ENCODE results near the gene MGRN1.
"Not testable (repeated sequence)": the region's sequence is repeated elsewhere in the genome, so short reads cannot be mapped to it uniquely, and the experiment has no call there.

Gene MGRN1

DNA sequence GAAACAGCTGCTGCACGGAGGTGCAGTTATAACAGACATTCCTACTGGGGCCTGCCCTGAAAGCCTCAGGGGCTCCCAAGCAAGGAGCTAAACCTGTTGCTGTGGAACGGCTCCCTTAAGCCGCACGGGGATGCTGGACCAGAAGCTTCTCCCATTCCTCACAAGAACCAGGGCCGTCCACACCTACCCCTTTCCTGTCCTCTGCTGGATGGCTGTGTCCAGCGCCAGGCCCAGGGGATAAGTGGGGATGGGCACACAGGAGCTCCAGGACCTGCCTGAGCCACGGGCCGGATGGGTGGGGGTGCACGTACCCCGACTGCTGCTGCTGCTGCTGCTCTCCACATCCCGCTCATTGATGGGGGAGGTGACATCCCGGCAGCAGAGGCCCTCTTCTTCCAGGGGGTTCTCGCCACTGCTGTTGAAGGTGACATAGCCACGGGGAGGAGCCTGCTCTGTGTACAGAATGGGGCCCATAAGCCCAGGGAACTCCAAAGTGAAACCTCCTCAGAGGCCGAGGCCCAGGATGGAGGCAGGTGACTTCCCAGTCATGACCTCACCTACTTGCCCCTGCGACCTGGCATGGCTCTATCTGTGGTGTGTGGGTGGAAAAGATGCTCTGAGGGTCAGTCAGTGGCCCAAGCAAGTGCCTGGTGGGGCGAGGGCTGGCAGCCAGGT lies 77.3 kb downstream of the MGRN1 start:
- no peak for DNase-seq

DNA sequence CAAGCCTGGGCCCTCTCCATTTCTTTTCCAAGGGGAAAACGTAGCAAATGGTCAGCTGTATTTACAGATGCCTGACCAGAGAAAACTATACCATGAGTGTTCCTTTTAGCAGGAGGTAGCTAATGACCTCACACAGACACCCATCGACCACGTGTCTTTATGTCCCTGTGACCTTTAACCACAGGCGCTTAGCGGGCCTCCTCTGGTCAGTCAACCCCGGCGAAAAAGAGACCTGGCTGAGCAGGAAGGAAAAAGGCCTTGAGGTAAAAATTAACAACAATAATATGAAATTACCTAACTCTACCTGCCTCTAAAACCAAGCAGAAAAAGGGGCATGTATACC lies 77.8 kb downstream of the MGRN1 start:
- DNase-seq, result no peak

DNA sequence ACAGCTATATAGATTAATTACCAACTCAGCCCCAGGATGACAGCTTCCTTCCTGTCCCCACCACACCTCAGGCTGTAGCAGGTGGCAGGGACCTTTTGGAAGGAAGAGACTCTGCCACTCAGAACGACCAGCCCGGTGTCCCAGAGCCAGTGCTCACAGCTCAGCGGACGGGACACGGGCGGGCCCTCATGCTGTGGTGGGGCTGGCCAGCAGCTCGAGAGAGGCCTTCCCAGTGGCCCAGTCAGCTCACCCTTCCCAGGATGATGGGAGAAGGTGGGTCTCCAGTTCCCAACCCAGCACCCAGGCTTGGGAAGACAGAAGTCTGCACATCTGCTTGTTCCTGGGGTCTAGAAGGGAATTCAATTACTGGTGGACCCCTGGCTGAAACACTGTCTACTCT lies 79.3 kb downstream of the MGRN1 start:
- DNase-seq, result no peak

DNA sequence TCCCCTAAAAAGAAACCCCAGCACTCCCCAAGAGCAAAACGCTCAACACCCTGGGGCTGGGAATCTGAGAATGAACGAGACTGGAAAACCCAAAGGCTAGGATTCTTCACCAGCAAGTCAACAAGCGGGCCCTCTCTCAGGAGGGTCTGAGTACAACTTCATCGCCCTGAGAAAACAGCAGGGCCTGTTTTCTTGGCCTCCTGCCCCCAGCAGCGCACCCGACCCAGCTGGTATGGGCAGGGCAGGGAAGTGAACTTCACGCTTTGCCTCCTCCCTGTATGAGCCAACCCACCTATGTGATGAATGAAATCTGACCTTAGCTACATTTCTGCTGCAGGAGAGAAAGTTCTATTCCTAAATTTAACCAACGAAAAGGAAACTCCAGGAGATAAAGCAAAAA lies 79.9 kb downstream of the MGRN1 start:
- DNase-seq, result no peak

DNA sequence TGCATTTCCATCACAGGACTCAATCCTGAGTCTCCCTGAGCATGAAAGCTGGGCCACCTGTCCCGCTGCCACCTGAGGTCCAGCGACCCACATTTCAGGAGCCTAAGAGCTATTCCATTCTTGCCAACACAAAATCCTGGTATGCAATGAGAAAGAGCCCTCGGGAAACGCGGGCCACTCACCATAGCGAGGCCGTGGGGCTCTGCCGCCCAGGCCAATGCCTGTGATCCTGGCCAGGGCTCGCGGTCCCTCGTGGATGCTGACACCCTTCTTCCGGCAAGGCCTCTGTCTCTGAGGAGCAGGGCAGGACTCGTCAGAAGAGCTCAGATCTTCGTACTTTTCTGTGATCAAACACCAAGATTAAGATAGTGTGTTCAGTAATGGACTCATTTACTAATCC lies 80.3 kb downstream of the MGRN1 start:
- no peak for DNase-seq

DNA sequence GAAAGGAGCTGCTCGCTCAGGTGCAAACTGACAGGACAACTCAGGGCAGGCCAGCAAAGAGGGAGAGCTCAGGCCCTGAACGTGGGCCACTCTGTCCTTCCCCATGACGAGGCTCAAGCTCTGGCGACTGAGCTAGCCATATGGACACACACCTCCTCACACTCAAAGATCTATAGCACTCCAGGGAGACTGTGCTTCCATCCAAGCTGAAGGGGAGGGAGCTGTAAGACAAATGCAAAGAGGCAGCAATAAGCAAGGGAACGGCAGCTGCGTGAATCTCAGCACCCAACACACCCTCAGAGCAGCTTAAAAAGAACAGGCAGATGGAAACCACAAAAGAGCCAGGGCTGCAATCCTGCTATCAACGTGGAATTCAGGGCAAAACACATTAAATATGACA lies 82.2 kb downstream of the MGRN1 start:
- DNase-seq, result peak in 1 of 2 donors; percentile 34

DNA sequence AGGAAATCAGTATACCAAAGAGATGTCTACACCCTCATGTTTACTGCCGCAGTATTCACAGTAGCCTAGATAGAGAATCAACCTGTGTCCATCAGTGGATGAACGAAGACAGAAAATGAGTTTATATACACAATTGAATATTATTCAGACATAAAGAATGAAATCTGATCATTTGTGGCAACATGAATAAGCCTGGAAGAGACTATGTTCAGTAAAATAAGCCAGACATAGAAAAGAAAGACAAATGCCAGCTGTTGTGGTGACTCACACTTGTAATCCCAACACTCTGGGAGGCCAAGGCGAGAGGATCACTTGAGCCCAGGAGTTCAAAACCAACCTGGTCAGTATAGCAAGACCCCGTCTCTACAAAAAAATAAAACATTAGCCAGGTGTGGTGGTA lies 84.9 kb downstream of the MGRN1 start:
- DNase-seq, result no peak

DNA sequence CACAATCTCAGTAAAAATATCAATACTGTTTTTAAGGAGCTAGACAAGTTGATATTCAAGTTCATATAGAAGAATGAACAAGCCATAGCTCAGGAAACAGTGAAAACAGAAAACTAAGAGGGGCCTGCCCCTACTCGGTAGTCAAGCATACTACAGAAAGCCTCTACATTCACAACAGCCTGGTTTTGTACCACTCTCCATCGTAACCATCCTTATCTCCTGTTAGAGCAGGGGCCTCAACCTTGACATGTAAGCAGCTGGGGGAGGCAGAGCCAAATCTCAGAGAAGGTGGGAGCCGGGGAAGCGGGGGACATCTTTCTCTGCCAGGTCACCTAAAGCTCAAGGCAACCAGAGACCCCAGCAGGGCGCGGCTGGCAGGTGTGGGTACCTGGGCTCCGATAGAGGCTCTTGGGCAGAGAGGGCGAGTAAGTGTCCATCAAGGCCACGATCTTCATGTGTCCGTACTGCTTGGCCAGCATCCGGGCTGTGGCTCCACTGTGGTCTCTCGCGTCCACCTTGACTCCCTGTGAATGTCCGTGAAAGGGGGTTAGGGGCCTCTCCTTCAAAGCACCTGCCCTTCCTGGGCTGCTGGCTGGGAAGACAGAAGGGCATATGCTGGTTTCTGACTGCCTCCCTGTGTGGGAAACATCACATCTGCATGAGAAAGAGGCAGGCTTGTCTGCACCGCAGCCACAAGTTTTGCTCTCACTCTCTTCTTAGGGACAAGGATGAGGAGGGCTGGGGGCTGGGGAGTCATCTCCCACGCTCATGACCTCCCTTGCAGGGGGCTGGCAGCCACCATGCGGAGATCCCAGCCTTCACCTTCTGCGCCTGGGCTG lies 89.3 kb downstream of the MGRN1 start:
- DNase-seq, result no peak

DNA sequence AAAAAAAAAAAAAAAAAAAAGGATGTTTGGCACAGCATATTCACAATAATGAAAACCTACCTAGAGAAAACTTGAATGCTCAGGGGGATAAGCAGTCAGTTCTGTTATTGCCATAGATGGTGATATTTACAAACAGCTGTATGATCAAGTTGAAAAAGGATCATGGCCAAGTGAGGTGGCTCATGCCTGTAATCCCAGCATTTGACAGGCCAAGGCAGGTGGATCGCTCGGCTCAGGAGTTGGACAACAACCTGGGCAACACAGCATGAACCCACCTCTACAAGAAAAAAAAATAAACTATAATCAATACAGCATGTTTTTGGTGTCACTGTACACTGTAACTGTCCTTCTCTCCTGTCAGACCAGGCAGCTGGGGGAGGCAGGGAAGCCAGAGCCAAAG lies 90.4 kb downstream of the MGRN1 start:
- DNase-seq, result no peak

DNA sequence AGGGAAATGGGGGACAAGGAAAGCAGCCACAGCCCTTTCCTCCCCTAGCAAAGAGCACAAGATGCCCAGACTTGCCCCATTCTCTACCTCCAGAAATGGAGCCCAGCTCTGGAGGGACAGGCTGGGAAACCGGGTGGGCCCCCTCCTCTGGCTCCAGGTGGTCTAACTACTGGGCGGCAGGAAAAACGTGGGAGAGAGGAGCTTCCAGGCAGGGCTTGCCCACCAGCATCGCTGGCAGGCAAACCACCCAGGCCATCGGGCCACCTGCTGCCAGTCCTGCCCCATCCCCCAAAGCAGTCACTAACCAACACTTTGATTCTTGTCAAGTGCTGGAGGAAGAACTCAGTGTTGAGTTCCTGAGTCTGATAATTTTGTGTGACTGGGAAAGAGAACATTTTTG lies 93.8 kb downstream of the MGRN1 start:
- DNase-seq, result no peak

DNA sequence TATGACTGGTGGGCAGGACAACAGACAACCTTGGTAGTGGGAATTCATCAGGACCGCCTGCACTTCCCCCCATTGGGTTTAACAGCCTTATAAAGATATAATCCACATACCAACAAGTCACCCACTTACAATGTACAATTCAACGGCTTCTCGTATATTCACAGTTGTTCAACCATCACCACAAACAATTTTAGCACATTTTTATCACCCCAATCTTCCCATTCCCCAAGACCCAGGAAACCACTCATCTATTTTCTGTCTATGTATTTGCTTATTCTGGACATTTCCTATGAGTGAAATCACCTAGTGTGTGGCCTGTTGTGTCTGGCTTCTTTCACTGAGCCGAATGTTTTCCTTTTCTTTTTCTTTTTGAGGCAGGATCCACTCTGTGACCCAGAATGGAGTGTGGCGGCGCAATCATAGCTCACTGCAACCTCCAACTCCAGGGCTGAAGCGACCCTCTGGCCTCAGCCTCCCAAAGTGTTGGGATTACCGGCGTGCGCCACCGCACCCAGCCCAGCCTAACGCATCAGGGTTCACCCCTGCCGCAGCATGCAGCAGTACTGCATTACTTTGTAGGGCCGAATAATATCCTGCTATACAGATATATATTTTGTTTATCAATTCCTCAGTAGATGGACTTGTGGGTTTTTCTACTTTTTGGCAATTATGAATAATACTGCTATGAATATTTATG lies 98.6 kb downstream of the MGRN1 start:
- DNase-seq, result no peak

DNA sequence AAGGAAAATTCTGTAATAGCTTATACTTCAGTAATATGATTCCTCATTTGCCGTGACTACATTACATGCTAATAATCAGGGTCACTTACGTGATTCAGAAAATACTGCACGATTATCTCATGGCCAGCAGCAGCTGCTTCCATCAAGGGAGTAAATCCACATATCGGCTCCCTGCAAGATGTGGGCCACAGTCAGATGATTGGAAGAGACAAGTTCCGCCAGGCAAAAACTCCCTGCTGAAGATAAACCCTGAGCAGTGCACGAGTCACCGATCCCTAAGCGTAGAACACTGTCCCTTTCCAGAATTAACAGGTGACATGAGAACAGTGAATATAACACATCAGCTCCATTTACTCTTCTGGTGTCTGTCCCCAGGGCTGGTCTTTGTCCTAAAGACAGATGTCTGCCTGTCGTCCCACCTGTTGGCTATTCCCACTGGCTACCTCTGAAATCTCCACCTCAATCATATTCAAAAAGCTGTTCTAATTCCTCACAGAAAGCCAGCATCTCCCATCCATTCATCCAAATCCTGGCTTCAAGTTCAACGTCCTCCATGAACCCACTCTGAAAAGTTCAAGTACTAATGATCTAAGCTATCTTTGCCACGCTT lies 100.1 kb downstream of the MGRN1 start:
- no peak for DNase-seq

DNA sequence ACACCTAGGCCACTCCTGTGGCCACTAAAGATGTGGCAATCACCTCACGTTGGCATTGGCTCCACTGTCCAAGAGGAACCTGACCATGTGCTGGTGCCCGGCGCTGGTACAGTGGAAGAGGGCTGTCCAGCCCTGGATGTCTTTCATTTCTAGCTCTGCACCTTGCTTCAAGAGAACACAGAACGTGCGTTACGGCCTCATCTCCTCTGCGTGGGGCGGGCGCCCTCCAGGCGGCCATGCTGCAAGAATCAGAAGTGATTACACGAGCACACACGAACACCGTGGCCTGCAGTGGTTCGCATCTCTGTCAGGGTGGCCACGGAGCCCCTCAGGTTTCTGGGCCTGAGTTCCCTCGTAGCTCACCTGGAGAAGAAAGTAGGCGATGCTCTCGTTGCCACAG lies 102.0 kb downstream of the MGRN1 start:
- DNase-seq, result no peak

DNA sequence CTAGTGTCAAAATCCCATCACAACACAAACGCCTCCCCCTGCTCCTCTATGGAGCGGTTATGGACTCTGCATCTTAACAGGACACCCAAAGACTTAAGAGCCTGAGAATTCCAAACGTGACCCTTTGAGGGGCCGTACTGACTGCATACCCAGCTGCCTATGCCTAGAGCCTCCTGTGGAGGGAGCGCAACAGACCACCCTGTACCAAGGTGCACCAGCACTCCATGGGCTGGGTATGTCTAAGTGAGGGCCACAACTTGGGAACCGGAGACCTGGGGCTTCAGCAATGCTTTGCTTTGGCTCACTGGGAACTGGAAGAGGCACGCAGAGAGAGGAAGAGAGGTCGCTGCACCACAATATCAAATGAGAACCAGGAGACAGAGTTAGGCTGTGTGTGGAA lies 104.0 kb downstream of the MGRN1 start:
- DNase-seq, result no peak

DNA sequence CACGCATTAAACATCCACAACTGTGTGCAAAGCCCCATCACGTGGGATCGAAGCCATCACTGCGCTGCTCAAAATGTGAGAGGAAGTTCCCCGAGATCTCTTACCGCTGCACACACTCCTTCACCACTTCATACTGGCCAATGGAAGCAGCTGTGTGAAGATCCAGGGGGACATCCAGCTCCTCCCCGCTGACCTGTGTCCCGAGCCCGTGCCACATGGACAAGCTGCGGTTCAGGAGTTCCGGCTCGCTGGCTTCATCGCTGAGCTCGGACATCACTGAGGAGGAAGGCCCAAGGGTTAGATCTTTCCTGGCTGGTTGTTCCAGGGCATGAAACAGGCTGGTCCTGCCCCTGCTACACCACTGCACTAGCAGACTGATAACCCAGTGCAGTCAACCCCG lies 105.2 kb downstream of the MGRN1 start:
- no peak for DNase-seq

DNA sequence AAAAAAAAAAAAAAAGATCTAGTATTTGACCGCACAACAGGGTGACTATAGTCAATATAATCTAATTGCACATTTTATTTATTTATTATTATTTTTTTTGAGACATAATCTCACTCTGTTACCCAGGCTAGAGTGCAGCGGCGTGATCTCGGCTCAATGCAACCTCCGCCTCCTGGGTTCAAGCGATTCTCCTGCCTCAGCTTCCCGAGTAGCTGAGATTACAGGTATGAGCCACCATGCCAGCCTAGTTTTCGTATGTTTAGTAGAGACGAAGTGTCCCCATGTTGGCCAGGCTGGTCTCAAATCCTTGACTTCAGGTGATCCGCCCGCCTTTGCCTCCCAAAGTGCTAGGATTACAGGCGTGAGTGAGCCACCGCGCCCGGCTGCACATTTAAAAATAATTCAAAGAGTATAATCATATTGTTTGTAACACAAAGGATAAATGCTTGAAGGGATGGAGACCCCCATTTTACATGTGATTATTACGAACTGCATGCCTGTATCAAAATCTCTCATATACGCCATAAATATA lies 108.7 kb downstream of the MGRN1 start:
- DNase-seq, result no peak

DNA sequence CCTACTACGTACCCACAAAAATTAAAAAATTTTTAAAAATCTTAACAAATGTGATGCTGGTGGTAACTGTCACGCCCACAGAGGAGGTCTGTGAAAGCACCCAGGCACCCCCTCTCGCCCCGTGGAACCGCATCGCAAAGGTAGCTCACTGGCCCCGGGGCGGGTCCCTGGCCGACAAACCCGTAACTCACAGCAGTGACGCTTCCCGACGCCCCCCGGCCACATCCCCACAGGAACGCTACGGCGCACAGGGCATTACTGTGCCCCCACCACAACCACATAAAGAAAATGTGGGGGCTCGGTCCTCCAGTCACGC lies 109.1 kb downstream of the MGRN1 start:
- no peak for DNase-seq

DNA sequence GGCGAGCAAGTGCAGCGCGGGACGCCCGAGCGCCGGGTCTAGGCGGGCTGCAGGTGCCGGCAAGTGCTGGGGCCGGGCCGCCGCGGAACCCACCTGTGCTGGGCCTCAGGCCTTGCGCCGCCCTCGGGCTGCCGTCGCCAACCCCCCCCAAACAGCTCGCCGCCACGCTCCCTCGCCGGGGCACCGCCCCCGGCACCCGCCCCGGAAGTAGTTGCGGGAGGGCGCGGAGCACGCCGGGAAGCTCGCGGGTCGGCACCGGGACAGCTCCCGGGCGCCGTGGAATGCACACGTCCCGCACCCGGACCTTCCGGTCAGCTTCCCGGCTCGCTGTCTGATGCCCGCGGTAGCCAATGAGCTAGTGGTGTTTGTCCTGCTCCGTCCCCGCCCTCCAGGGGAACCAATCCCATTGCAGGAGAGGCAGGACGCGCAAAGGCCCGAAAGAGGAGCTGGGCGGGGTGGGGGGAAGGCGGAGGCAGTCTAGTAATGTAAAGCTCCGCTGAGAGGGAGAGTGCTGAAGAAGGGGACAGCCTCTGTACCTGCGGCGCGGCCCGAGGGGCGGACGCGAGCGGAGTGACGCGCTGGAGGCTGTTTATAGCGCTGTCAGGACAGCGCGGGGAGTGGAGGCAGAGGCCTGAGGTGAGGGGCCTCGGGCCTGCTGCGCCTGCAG lies 109.6 kb downstream of the MGRN1 start, which contains the start of the genes ANKS3 and DNAAF8:
Gene ANKS3, minus strand, starts transcription at position 209 of the 667 bp plus-strand sequence. CDS start 4,122 bp downstream, outside the sequence.
Gene DNAAF8, plus strand, starts transcription at position 475 of the 667 bp plus-strand sequence. CDS start 1,978 bp downstream, outside the sequence.
- DNase-seq, result peak; percentile 90 to 94

DNA sequence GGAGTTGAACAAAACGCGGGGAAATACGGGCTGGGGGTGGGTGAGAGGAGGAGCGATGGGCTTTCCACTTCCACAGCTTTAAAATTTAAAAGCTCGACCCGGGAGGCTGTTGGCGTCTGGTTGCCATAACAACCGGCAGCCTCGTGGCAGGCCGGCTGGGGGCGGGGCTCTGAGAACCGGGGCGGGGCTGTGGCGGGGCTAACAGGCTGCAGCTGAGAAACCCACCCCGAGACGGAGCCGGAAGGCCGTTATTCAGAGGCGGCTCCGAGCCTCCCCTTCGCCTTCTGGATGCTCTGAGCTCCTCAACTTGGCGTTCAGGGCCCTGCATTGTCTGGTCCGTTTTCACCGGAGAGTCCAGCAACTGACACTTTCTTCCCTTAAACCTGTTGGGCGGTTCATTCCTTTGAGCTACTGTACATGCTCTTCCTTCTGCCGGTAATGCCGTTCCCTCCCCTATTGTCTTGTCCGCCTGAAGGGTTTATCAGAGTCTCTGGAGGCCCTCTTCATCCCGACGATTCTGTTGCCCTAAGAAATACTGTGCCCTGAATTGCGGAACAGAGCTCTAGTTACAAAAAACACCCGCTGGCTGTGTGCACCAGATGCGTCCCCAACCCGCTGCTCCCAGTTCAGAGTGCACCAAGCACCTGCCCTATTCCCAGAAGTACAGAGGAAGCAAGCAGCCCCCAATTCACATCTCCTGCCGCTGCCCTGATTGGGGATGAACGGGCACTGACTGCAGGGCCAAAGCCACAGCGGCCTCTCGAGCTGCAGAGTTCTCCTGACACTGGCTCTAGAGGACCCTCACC lies 110.3 kb downstream of the MGRN1 start:
- DNase-seq, result peak; percentile 52 to 71

DNA sequence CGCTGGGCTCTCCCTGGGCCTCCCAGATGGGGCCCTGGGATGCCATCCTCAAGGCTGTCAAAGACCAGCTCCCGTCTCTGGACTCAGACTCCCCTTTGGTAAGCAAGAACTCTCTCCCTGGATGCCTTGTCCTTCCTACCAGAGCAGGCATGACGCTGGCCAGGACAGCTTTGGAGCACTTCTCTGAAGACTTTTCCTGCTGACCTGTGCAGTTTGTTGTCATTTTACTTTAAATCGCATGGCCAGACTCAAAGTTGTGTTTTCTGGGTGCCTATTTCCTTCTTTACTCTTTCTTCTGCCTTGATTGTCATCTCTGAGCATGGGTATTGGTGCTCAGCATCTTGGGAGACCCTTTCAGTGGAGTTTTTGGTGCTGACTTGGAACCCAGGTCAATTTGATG lies 111.9 kb downstream of the MGRN1 start:
- no peak for DNase-seq

DNA sequence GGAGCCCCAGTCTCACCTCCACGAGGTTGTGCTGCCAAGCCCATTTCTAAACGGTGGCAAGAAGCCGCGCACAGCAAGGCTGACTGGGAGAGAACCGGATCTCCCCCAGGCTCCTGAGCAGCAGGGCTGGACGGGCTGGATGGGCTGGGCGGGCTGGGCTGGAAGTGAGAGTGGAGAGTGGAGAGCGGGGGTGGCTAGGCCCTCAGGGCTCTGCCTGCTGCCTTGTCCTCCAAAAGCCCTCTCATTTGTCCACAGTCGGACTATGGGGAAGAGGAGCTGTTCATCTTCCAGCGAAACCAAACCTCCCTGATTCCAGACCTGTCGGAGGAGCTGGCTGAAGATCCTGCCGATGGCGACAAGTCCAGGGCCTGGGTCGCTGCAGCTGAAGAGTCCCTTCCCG lies 112.9 kb downstream of the MGRN1 start:
- no peak for DNase-seq

DNA sequence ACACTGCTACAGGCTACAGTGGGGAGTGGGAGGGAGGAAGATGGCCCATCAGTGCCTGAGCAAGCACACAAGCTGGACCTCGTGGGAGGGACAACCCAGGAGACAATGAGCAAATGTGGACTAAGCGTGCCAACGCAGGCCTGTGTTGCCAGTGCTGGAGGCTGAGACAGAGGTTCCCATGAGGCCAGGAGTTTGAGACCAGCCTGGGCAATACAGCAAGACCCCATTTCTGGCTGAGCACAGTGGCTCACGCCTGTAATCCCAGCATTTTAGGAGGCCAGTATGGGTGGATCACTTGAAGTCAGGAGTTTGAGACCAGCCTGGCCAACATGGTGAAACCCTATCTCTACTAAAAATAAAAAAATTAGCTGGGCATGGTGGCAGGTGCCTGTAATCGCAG lies 113.7 kb downstream of the MGRN1 start:
- not testable (repeated sequence) for DNase-seq

Measured in hippocampal formation (tissue), 2 donors.